Glomerular endothelial cell (primary cell): ENCODE results near the gene CPLX1. TPM values are rescaled to one million over a fixed set of nuclear protein-coding genes. Genes with fewer than 3 reads are reported as not detected.
"Not testable (repeated sequence)": the region's sequence is repeated elsewhere in the genome, so short reads cannot be mapped to it uniquely, and the experiment has no call there.

Source experiments
- DNase-seq: peaks from one replicate; pipeline ENCODE4 v3.0.0-alpha.2; 2011; ENCODE audit warnings: low read depth, low spot score; ENCODE audit errors: extremely low read depth
- total RNA-seq: library from RNA; depleted of rRNA; stranded (reverse); fragments of >200 nt; gene quantifications from 2 replicates; pipeline ENCODE4 v1.2.3, GENCODE V29; 2015

CPLX1 gene
- total RNA-seq, 1 donor from 2014 or later, result not detected

DNA sequence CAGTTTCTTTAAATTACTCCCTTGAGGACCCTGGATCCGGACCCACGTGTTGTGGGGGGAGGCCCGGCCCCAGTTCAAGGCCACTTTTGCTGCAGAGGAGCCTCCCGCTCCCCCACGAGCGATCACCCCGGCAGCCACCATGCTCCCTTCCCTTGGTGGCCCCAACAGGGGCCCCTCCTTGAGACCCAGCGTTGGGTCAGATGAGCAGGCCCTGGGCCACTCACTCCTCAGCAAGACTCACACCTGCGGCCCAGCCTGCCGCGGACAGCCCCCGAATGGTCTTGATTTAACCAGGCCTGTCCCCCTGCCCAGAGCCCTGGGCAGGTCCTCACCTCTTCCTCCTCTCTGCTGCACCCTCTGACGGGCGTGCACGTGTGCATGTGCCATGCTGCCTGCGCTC, 4.3 kb downstream of the CPLX1 start:
- DNase-seq, result no peak

DNA sequence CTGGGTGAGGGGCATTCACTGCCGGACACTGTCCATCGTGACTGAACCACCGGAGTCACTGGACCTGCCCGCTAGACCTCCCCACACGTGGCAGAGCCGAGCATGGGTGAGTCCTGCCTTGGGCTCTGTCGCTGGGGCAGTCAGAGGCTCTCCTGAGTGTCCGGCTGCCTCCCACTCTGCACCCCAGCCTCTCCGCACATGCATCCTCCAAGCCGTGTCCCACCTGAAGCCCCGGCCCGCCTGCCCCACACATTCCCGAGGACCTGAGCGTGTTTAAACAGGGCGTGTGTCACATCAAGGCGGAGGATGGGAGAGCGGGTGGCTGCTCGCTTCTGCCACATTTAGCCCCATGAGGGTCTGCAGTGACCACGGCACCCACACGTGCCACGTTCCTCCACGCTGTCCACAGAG, 4.7 kb downstream of the CPLX1 start:
- DNase-seq, result no peak

DNA sequence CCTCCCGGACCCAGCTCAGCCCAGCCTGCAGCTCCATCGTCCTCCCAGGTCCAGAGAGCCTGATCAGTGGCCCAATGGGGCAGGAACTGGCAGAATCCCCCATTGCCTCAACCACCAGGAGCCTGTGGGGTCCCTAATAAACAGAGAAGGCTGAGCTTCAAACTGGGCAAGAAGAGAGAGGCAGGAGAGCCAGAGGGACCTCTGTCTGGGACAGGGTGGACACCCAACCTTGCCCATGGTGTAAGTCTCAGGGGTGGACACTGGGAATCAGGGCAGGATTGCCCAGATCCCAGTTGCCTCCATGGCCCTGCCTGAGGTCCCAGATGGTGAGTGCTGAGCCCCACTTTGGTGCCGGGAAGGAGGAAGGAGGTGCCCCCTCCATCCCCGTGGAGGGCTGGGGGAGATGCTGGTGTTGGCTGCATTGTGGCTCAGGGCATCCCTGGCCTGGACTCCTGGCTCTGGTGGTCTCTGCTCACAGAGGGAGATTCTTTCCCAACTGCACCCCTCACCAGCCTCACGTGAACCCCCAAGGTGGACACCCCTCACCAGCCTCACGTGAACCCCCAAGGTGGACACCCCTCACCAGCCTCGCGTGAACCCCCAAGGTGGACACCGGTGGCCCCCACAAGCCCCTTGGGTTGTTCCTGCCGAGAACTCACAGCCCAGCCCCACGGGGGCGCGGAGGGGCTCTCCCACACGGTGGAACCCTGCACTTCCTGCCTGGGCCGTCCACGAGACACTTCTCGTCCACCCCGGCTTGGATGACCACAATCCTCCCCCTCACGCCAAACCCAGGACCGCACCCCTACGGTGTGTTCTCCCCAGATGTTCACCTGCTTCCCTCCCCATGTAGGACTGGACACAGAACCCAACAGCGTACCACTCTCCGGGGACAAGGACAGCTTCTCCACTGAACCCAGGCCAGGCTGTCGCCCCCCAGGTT, 5.4 kb downstream of the CPLX1 start:
- no peak for DNase-seq

DNA sequence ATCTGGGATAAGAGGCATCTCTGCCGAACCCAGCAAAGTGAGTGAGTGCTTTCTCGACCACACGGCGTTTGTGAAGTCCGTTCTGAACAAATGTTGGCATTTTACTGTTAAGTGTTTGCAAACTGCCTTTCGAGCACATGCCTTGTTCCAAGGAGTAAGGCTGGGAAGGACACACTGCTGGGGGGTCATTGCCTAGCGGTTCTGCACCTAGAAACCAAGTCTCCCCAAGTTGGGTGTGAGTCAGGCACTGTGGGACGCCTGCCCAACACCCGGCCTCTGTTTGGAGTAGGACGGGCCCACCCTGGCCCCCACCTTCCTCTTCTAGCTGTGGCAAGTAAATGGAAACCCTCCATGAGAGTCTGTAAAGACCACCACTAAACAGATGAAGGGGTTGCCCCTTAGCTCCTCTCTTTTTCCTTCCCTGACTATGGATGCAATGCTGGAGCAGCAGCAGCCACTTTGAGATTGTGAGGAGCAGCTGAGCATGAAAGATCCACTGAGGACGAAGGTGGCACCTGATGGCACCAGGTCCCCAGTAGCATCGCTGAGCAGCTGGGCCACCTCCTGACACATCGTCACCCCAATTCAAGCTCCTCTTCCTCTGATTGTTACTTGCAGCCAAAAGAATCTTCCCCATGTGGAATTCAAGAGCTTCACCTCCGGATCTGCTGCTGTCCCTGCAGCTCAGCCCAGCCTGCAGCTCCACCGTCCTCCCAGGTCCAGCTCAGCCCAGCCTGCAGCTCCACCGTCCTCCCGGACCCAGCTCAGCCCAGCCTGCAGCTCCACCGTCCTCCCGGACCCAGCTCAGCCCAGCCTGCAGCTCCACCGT, 6.3 kb downstream of the CPLX1 start:
- DNase-seq, result no peak

DNA sequence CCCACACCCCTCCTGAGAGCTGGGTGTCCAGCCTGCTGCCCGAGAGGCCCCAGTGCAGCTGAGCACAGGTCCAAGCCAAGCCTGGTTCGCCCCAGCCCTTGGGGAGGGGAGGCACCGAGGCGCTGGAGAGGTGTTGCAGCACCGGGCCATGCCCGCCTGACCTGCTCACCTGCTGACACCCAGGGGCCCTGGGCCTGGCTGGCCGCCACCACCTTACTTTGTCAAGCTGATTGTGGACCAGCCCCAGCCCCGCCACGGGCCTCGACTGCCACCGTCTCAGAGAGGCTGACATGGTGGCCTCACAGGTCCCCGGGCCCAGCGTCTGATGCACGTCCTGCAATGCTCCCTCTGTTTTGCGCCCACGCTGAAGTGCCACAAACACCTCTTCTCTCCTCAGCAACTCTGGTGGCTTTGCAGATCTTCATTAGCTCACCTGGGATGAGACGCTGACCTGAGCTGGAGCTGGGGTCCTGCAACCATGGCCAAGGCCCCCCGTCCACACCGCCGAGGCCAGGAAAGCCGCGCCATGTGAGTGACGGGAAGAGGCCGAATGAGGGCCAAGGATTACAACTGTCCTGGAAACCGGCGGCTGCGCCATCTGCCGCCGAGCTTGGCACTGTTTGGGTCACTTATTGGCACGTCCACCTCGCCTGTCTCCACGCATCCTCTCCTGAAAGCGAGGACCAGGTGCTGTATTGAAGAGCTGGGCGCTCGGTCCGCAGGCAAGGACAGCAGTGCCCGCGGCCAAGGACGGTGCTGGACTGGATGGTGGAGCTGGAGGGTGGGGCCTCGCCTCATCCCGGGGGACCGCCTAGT, 7.6 kb downstream of the CPLX1 start:
- no peak for DNase-seq

DNA sequence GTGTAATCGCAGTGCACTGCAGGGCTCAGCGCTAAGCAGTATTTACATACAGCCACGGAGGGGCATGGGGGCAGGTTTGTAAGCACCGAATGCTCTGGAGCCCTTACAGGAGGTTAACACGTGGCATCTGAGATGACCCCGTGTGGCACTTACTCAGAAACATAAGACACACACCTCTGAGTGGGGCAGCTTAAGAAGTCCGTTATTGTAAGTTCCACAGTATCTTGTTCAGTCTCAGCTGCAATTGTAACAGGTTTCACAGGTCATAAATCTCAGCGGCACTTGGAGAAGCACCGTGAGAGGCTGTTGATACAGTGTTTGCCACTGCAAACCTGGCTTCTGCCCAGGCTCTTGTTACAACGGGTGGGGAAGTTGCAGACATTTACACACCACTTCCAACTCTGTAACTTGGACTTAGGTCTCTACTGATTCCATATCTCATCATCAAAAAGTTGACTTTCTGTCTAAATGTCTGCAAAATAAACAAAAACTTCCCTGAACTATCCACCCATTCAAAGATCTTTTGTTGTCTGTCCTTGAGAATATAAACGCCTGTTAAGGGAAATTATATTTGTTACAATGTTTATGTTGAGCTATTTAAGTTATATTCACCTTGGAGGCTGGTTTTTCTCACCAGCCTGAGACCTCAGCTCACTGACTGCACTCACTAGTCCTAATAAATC, 10.3 kb downstream of the CPLX1 start:
- DNase-seq, result no peak

DNA sequence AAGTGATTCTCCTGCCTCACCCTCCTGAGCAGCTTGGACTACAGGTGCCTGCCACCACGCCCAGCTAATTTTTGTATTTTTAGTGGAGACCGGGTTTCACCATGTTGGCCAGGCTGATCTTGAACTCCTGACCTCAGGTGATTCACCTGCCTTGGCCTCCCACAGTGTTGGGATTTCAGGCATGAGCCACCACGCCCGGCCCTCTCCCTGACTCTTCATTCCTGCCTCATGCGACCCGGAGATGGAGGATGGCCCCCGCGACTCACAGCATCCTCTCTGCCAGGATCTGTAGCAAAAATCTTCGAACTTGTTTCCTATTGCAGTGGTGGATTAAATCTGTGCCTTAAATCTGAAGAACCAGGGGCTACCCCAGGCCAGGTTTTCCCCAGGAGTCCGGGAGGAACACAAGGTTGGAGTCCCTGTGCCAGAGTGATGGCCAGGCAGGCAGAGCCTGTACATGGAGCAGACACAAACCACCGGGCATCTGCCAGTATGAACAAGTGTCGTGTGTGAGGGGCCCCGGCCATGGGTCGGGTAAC, 11.5 kb downstream of the CPLX1 start:
- DNase-seq, result no peak

DNA sequence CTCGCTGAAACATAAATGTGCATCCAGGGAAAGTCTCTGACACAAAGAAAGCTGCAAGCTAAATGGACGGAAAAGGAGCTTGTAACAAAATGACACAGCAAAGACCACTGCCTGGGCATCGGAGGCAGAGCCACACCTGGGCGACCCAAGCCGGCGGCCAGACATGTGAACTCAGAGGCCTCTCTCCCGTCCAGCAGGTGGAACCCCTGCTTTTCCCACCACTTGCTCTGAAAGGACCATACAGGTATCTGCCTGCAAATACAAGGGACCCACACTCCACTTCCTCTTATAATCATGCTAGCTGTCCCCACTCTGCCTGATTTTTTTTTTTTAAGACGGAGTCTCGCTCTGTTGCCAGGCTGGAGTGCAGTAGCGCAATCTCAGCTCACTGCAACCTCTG, 12.0 kb downstream of the CPLX1 start:
- DNase-seq, result no peak

DNA sequence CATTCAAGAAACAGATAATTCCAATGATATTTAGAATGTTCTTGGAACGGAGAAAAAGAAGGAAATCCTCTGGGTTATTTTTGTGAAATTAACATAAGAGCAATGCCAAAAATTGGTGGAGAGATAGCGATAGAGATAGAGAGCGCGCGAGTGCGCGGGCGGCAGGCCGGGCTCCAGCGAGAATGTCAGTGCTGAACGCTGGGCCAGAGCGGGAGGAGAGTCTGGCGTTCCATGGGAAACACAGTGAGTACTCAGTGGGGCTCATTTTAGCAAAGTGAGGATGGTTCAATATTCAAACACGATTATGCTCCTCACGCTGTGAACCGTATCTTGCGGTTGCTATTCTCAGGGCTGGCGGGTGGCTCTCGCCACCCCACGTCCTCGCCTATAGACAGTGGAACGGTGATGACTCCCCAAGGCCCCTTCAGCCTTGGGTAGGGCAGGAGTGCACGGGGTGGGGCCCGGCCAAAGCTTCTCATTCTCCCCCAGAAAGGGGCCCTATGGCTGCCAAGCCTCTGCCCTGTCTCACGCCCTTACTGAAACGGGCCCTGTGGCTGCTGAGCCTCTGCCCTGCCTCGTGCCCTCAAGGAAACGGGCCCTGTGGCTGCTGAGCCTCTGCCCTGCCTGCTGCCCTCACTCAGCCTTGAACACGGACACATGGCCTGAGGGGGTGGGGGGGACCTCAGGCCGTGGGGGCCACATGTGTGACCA, 16.9 kb downstream of the CPLX1 start:
- no peak for DNase-seq

DNA sequence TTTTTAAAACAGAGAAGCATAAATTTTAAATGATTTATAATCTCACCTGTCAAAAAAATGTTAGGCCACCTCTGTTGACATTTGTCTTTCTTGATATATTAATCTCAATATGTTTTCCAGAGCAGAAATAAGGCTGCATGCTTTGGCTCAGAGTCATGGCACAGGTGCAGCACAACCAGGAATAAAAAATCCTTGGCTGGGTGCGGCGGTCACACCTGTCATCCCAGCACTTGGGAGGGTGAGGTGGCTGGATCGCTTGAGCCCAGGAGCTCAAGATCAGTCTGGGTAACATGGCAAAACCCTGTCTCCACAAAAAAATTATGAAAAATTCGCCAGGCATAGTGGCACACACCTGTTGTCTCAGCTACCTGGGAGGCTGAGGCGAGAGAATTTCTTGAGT, 18.1 kb downstream of the CPLX1 start:
- no peak for DNase-seq

DNA sequence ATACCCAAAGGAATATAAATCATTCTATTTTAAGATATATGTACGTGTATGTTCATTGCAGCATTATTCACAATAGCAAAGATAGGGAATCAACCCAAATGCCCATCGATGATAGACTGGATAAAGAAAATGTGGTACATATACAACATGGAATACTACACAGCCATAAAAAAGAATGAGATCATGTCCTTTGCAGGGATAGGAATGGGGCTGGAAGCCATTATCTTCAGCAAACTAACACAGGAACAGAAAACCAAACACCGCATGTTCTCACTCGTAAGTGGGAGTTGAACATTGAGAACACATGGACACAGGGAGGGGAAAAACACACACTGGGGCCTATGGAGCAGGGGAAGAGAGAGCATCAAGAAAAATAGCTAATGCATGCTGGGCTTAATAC, 18.9 kb downstream of the CPLX1 start:
- DNase-seq, result not testable (repeated sequence)

DNA sequence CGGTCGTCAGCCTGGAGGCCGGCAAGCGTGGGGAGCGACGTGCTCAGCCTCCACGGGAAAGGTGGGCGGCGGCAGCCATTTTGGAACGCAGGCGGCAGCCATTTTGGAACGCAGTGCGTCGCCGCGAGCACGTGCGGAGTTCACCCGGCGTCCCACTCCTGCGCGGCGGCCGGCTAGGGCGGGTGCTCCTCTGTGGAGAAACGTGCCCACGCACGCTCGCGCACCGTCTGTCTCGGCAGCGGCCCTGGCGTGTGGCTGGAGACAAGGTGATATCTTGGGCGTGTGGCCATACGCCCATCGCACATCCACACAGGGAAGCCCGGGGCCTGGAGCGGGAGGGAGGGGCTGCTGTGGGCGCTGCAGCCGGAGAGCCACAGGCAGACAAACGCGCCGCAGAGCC, 21.1 kb downstream of the CPLX1 start:
- DNase-seq, result no peak

DNA sequence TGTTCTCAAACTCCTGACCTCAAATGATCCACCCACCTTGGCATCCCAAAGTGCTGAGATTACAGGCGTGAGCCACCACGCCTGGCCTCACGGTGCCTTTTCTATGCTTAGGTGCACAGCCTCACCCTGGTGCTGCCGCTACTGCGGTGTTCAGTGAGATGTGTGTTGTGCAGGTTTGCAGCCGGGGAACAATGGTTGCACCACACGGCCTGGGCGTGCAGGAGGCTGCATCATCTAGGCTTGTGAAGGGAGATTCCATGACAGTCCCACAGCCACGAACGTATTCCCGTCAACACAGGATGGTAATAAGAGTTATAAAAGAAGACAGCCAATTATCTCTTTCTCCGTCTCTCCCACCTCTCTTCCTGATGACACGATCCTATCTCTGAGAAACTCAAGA, 22.0 kb downstream of the CPLX1 start:
- no peak for DNase-seq

DNA sequence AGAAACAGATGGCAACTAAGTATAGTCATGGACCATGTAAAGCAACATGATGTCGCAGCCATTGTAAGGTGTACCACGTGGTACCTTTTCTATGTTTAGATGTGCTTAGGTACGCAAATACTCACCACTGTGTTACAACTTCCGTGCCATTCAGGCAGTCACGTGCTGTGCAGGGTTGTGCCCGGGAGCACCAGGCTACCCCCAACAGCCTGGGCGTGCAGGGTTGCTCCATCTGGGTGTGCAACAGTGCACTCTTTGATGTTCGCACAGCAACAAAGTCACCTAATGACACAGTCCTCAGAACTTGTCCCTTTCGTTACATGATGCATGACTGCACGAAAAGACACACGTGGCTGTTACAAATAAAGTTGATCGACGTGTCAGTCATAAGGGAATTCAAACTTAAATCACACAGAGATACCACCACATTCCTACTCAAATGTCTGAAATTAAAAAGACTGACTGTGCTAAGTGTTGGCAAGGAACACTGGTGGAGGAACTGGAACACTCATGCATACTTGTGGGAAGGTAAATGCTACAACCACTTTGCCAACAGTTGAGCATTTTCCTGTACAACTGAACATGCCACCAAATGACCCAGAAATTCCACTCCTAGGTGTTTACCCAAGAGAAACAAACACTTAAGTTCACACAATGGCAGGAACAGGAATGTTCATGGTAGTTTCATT, 24.3 kb downstream of the CPLX1 start:
- no peak for DNase-seq

DNA sequence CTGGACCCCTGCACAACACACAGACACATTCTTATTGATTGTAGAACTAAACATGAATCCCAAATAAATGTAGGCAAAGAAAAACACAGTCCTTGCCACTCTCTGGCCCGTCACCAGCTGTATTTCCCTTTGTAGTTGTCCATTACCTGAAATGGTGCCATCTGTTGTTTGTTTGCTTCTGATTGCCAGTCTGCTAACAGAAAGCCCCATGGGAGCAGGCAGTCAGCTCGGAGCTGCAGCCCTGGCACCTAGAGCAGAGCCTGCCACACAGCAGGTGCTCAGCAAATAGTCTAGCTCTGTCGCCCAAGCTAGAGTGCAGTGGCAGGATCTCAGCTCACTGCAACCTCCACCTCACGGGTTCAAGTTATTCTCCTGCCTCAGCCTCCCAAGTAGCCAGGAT, 28.9 kb downstream of the CPLX1 start:
- DNase-seq, result no peak

DNA sequence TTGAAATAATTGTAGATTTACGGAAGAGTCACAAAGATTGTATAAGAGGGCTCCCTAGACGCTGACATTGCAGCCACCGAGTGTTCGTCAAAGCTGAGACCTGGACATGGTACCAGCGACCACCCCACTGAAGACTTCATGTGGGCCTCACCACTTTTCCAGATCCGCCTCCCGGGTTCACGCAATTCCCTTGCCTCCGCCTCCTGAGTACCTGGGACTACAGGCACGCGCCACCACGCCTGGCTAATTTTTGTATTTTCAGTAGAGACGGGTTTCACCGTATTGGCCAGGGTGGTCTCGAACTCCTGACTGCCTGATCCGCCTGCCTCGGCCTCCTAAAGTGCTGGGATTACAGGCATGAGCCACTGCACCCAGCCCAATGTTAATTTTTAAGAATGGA, 29.7 kb downstream of the CPLX1 start:
- no peak for DNase-seq

DNA sequence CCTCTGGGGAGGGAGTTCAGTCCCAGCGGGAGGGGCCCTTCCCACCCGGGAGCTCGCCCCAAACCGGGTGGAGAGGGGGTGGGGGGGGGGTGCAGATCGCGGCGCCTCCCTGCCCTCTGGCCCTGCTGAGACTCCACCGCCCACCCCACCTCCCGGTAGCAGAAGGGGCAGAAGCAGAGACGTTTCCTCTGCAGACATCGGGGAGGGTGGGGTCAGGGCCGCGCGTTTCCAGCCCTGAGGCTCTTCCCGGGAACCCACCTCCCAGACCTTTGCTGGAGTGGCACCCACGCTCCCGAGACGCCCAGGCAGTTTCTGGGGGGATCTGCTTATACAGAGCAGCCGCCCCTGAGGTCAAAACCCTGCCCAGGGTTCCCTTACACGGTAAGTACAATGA, 30.2 kb downstream of the CPLX1 start:
- DNase-seq, result no peak

DNA sequence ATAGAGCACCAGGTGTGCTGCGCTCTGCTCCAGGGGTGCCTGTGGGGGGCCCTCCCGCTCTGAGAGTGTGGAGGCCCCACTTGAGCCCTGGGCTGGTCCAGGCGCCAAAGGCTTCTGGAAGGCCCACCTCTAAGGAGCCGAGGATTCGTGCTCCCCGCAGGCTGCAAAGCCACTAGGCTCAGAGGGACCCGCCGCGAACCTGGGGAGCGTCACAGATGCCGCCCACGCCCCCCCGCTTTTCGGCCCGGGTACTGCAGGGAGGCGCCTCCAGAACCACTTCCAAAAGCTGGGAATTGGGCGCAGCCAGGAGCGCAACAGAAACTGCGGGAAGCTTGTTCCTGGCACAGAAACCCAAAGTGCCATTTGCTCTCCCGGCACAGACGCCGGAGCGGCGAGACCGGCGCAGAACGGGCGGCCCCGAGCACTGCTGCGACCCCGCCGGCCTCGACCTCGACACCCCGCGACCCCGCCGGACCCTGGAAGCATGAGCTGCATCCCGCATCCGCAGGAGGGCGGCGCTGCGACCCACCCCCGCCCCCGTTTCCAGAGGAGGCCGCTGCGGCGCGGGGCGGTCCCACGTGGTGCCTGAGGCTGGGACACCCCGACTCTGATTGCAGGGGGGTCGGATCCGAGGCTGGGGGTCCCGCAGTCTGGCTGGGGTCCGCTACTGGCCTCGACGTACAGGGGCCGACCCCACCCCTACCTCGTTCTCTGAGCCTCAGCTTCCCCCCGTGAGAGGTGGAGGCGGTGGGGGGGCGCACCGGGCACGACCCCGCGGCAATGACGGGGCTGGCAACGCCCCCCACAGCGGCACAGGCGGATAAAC, 30.8 kb downstream of the CPLX1 start:
- no peak for DNase-seq
